HCT116 (cell line): Measurements from ENCODE around the gene CFAP54. TPM values are rescaled to one million over a fixed set of nuclear protein-coding genes. Genes with fewer than 3 reads are reported as not detected.

Experiments
- ATAC-seq: fragments of 200-7000 bp; cut with Tn5 transposase; 2 replicates; pipeline ENCODE4 v1.9.1; 2020; ENCODE audit warnings: mild to moderate bottlenecking, moderate library complexity
- BruUV-seq: library from RNA; stranded (reverse); fragments of 400-500 nt; replicated peaks from 2 replicates; lab custom pipeline; 2021; lab: Mats Ljungman, UMichigan
- CTCF ChIA-PET: fragments of 300-600 bp; sonication (Branson Sonifier 250); formaldehyde crosslinking; loops from one replicate; lab custom pipeline; 2021; ENCODE audit warnings: antibody characterized with exemption; lab: Charles Lee
- POLR2A ChIA-PET: fragments of 300-600, 350-600 bp; sonication (Branson Sonifier 250); formaldehyde crosslinking; loops from one replicate; lab custom pipeline; 2021; ENCODE audit warnings: antibody characterized with exemption; lab: Charles Lee
- RAD21 ChIA-PET, 2 experiments: fragments of 300-600 bp; sonication (Branson Sonifier 250); formaldehyde crosslinking; loops; one replicate each; lab custom pipeline; 2023; ENCODE audit warnings: low total read pairs in 2 of 2; ENCODE audit not compliant: uncharacterized antibody in 2 of 2, unreplicated experiment in 2 of 2, low non-redundant PET in 1 of 2; lab: Charles Lee
- DNase-seq: peaks from one replicate; pipeline ENCODE4 v3.0.0-alpha.2; 2010; ENCODE audit warnings: low read depth, low spot score
- H2AFZ ChIP-seq: fragments of 200-600 bp; shearing (Covaris generic), sonication (generic); 2 replicates; pipeline ENCODE4 v1.6.1; 2017; ENCODE audit warnings: low read depth, mixed run types, mixed read lengths, antibody characterized with exemption, low read length; ENCODE audit not compliant: poor library complexity, severe bottlenecking
- H3K27ac ChIP-seq: 2 replicates; pipeline ENCODE4 v1.5.1; 2012; ENCODE audit warnings: low read depth, low read length
- H3K27me3 ChIP-seq: fragments of 200-600 bp; sonication (generic); 2 replicates; pipeline ENCODE4 v1.6.1; 2016; ENCODE audit warnings: mixed run types, low read length, mixed read lengths; ENCODE audit not compliant: insufficient read depth
- H3K36me3 ChIP-seq, 2 experiments: fragments of 200-500 bp in 1 of 2; fragments of 200-600 bp in 1 of 2; sonication (Bioruptor generic) in 1 of 2; sonication (generic) in 1 of 2; 2 replicates each; pipeline versions ENCODE4 v1.5.1 to v1.6.1; 2014 to 2016; ENCODE audit warnings: low read length in 2 of 2, inconsistent platforms in 1 of 2, mixed read lengths in 1 of 2, mixed run types in 1 of 2; ENCODE audit not compliant: insufficient read depth in 2 of 2, control insufficient read depth in 1 of 2
- H3K4me1 ChIP-seq, 2 experiments: fragments of 200-600 bp in 1 of 2; sonication (generic) in 1 of 2; 2 replicates each; pipeline versions ENCODE4 v1.5.1 to v1.6.1; 2012 to 2017; ENCODE audit warnings: low read length in 2 of 2, inconsistent platforms in 1 of 2, mild to moderate bottlenecking in 1 of 2, mixed read lengths in 1 of 2, mixed run types in 1 of 2, moderate library complexity in 1 of 2; ENCODE audit not compliant: insufficient read depth in 2 of 2, control insufficient read depth in 1 of 2
- H3K4me2 ChIP-seq: fragments of 200-600 bp; sonication (generic); 2 replicates; pipeline ENCODE4 v1.6.1; 2017; ENCODE audit warnings: mixed run types, low read length, mixed read lengths
- H3K4me3 ChIP-seq, 2 experiments: fragments of 200-600 bp in 1 of 2; sonication (generic) in 1 of 2; replicated peaks in 1 of 2; 2 replicates each; pipeline ENCODE4 v1.5.1; 2011 to 2016; ENCODE audit warnings: low read length in 2 of 2, control low read depth in 1 of 2, low read depth in 1 of 2, mild to moderate bottlenecking in 1 of 2, mixed read lengths in 1 of 2, mixed run types in 1 of 2
- H3K79me2 ChIP-seq: fragments of 200-600 bp; sonication (generic); 2 replicates; pipeline ENCODE4 v1.6.1; 2017; ENCODE audit warnings: mild to moderate bottlenecking, mixed run types, low read length, moderate library complexity, mixed read lengths; ENCODE audit not compliant: insufficient read depth
- H3K9ac ChIP-seq: fragments of 200-600 bp; sonication (generic); 2 replicates; pipeline ENCODE4 v1.6.1; 2016; ENCODE audit warnings: low read length, mixed read lengths
- H3K9me2 ChIP-seq: fragments of 200-600 bp; sonication (generic), shearing (Covaris generic); 2 replicates; pipeline ENCODE4 v1.6.1; 2017; ENCODE audit warnings: mixed run types, mild to moderate bottlenecking, moderate library complexity; ENCODE audit not compliant: insufficient read depth
- H3K9me3 ChIP-seq, 2 experiments: fragments of 200-500 bp in 1 of 2; fragments of 200-600 bp in 1 of 2; sonication (Bioruptor generic) in 1 of 2; sonication (generic) in 1 of 2; 2 replicates each; pipeline ENCODE4 v1.6.1; 2014 to 2017; ENCODE audit warnings: low read length in 2 of 2, mixed read lengths in 2 of 2, inconsistent platforms in 1 of 2, low read depth in 1 of 2, mild to moderate bottlenecking in 1 of 2, mixed run types in 1 of 2, moderate library complexity in 1 of 2; ENCODE audit not compliant: control insufficient read depth in 1 of 2, insufficient read depth in 1 of 2
- H4K20me1 ChIP-seq: fragments of 200-600 bp; sonication (generic), shearing (Covaris generic); 2 replicates; pipeline ENCODE4 v1.6.1; 2017; ENCODE audit warnings: mixed run types, mild to moderate bottlenecking, moderate library complexity; ENCODE audit not compliant: insufficient read depth
- ATF3 ChIP-seq: IDR thresholded peaks from 2 replicates; pipeline ENCODE4 v1.6.1; 2012
- CEBPB ChIP-seq: IDR thresholded peaks from 2 replicates; pipeline ENCODE4 v1.6.1; 2012; ENCODE audit warnings: low read depth
- CTCF ChIP-seq, 3 experiments: fragments of 200-600 bp in 1 of 3; sonication (generic) in 1 of 3; IDR thresholded peaks in 2 of 3; conservative IDR thresholded peaks in 1 of 3; 2 replicates each; pipeline ENCODE4 v1.5.1; 2012 to 2017; ENCODE audit warnings: low read depth in 2 of 3, low read length in 2 of 3, antibody characterized with exemption in 1 of 3, borderline replicate concordance in 1 of 3, control low read depth in 1 of 3, mild to moderate bottlenecking in 1 of 3, mixed read lengths in 1 of 3, mixed run types in 1 of 3, moderate library complexity in 1 of 3; ENCODE audit not compliant: insufficient read depth in 1 of 3
- EGR1 ChIP-seq: IDR thresholded peaks from 2 replicates; pipeline ENCODE4 v1.6.1; 2012; ENCODE audit warnings: low read depth
- ELF1 ChIP-seq: IDR thresholded peaks from 2 replicates; pipeline ENCODE4 v1.6.1; 2012; ENCODE audit warnings: low read depth, borderline replicate concordance
- EZH2phosphoT487 ChIP-seq: fragments of 200-600 bp; IDR thresholded peaks from 2 replicates; pipeline ENCODE4 v1.6.1; 2018; ENCODE audit warnings: antibody characterized with exemption, borderline replicate concordance
- FOSL1 ChIP-seq: IDR thresholded peaks from 2 replicates; pipeline ENCODE4 v1.6.1; 2012; ENCODE audit warnings: low read depth
- POLR2A ChIP-seq: IDR thresholded peaks from 2 replicates; pipeline ENCODE4 v1.7.0; 2011; ENCODE audit warnings: borderline replicate concordance; ENCODE audit not compliant: insufficient read depth, insufficient read length; ENCODE audit errors: extremely low read depth
- POLR2AphosphoS5 ChIP-seq: IDR thresholded peaks from 2 replicates; pipeline ENCODE4 v1.6.1; 2011; ENCODE audit warnings: mild to moderate bottlenecking, low read depth, low read length, moderate library complexity
- RAD21 ChIP-seq: IDR thresholded peaks from 2 replicates; pipeline ENCODE4 v1.6.1; 2012; ENCODE audit warnings: low read depth, mild to moderate bottlenecking
- SP1 ChIP-seq: IDR thresholded peaks from 2 replicates; pipeline ENCODE4 v1.6.1; 2012; ENCODE audit warnings: low read depth
- ZFX ChIP-seq: fragments of 450-650 bp; IDR thresholded peaks from 2 replicates; pipeline ENCODE4 v1.6.1; 2017
- ZNF274 ChIP-seq: fragments of 200-500 bp; sonication (Bioruptor generic); IDR thresholded peaks from 2 replicates; pipeline ENCODE4 v1.6.1; 2014; ENCODE audit warnings: mild to moderate bottlenecking, low read depth, low read length, inconsistent platforms
- intact Hi-C: fragments of 100-400 bp; cut with micrococcal nuclease; formaldehyde crosslinking; loops from 2 replicates; pipeline ENCODE4 v1.10.0; 2022
- total RNA-seq: library from RNA; stranded (reverse); gene quantifications from one replicate; pipeline ENCODE4 v1.2.1, GENCODE V29; 2021; ENCODE audit not compliant: unreplicated experiment
- TF ChIP-seq, protein P1 (sequence below): IDR thresholded peaks from 2 replicates; pipeline ENCODE4 v1.6.1; 2012

The CFAP54 gene
- total RNA-seq, 1 experiment from 2014 or later: 0.25 TPM

DNA sequence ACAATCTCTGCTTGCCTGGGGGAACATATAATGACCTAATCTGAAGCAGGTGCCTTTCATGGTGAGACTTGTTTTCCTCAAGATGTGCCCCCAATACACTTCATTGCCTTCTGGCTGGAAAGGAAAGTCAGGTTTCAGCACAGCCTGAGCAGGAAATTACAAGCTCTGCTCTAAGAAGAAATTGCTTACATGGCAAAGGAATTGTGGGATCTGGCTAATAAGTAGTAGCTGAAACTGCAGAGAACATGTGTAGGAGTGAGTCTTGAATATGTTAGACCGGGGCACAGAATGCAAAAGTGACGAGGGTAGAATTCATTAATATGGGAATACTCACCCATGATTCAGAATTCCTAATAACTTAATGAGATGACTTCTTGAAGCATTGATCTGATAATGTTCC lies 6.3 kb upstream of the CFAP54 start:
- ATAC-seq (no peak), DNase-seq (no peak)
- Histone ChIP-seq H3K9me3 (no peaks in the 10 kb centered on the region), H3K9ac (no peak overlapping the region), H3K4me3 (no peak overlapping the region), H3K9me2 (no peaks in the 10 kb centered on the region), H3K27me3 (no peaks in the 10 kb centered on the region), H3K4me2 (no peak overlapping the region), H3K79me2 (no peaks in the 10 kb centered on the region), H3K36me3 (no peaks in the 10 kb centered on the region), H4K20me1 (no peaks in the 10 kb centered on the region), H3K4me1 (peaks cover 0 to 8% of the 10 kb centered on the region in 2 experiments; a peak in 2 of 4 replicates), H2AFZ (no peak overlapping the region), H3K27ac (no peak overlapping the region)
- TF ChIP-seq ATF3: no peak
- no peak for TF ChIP-seq ELF1
- TF ChIP-seq, protein P1, sequence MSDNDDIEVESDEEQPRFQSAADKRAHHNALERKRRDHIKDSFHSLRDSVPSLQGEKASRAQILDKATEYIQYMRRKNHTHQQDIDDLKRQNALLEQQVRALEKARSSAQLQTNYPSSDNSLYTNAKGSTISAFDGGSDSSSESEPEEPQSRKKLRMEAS: no peak
- no peak for TF ChIP-seq EZH2phosphoT487
- no peak for TF ChIP-seq ZNF274
- TF ChIP-seq EGR1: no peak
- TF ChIP-seq POLR2A: no peak
- no peak for TF ChIP-seq ZFX
- no peak for TF ChIP-seq POLR2AphosphoS5
- TF ChIP-seq CEBPB: no peak
- no peak for TF ChIP-seq RAD21
- TF ChIP-seq CTCF (IDR thresholded peaks at IDR 0.05 in 2 of 3, conservative IDR thresholded peaks at IDR 0.05 in 1 of 3; ENCODE audit: borderline replicate concordance in 1 of 3, insufficient read depth in 1 of 3, low read depth in 2 of 3, low read length in 2 of 3): no peak
- TF ChIP-seq SP1: no peak
- TF ChIP-seq FOSL1: no peak
- intact Hi-C loops: no loop called here
- RAD21 ChIA-PET: no interaction called here
- POLR2A ChIA-PET: no interaction called here
- CTCF ChIA-PET: no interaction called here
- BruUV-seq: no TSS peak
